GM12872 (cell line): Measurements from ENCODE around the gene KRTAP4-4.

Experiments
- CTCF ChIP-seq: IDR thresholded peaks from 3 replicates; pipeline ENCODE4 v1.5.1; 2011; ENCODE audit warnings: low read depth, mild to moderate bottlenecking, low read length, moderate library complexity; ENCODE audit not compliant: insufficient read depth

Gene KRTAP4-4

GRCh38 chr17:41184480-41184961, 24.0 kb upstream of the KRTAP4-4 start, which contains the start of gene KRTAP4-1:
KRTAP4-1 (minus strand) TSS chr17:41184911; CDS start chr17:41184854, 57 bp downstream.
- no peak for TF ChIP-seq CTCF

DNA sequence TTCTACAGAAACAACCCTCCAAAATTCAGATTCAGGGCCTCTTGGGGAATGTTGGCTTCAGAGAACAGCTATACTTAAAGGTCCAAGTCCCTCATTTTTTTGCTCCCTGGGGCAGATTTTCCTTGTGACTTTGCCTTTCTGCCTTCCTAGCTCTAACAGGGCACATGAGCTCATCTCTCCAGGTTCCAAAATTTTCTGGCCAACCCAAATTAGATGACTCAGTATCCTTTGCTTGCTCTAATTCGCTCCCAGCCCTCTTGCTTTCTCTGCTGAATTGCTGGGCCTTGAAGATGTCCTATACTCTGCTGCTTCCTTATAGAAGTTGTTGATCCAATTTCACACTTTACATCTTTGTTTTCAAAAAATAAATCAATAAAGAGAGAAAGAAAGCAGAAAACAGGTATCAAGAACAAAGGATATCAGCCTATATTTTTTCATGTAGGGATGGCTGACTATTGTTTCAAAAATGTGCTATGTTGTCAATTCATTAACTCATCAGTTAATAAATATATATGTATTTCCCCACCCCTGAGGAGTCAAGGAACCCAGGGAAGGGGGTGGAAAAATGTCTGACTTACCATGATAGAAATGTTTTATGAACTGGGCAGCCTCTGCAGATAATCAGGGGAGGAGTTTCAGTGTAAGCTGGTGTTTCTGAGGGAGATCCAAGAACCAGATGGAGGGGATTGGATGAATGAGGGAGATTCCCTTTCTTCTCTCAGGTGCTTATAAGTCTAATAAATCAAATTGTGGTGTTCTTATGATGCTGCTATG, 18.5 kb upstream of the KRTAP4-4 start:
- TF ChIP-seq CTCF: no peak

- TF ChIP-seq CTCF: no peak
Measured at GRCh38 chr17:41178341-41178740, 17.8 kb upstream of the KRTAP4-4 start.

DNA sequence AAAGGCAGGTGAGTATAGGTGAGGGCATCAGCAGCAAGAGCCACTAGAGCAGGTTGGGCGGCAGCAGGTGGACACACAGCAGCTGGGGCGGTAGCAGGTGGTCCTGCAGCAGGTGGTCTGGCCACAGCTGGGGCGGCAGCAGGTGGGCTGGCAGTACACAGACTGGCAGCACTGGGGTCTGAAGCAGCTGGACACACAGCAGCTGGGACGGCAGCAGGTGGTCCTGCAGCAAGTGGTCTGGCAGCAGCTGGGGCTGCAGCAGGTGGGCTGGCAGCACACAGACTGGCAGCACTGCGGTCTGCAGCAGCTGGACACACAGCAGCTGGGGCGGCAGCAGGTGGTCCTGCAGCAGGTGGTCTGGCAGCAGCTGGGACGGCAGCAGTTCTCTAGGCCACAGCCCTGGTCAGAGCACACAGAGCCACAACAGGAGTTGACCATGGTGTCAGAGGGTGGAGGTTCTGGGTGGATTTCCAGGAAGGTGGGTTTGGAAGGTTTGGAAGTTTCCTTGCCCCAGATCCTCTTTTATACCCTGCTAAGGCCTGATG, 17.3 kb upstream of the KRTAP4-4 start, which contains the start of gene KRTAP4-2:
Gene KRTAP4-2, minus strand, starts transcription at position 495 of the 545 bp plus-strand sequence. Its CDS starts 57 bp downstream, at position 438.
- TF ChIP-seq CTCF: no peak

DNA sequence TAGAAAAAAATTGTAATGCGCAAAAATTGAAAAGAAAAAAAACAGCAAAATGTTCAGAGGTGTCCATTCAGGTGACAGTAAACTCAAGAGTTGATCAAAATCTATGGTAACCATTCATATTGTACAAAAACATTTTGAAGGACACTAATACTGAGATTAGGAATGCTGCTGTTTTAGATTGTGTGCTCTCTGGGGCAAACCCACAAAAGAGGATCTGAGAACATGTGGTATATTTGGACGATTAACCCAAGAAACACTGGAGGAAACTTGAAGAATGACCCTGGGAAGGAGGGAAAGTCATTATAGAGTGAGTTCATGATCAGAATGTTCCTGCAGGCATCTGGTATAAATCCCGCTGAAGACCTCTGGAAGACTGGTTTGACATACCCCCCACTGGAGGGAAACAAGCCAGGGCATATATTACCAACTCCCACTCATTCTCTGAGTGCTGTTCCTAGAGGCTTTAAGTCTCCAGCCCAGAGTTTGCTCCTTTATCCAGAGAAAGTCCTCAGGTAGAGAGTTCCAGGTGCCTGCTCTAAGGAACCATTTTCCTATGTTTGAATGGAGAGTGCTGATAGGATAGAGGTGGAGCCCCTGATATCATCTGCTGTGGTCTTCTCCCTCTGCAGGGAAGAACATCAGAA, 16.3 kb upstream of the KRTAP4-4 start:
- TF ChIP-seq CTCF: no peak

DNA sequence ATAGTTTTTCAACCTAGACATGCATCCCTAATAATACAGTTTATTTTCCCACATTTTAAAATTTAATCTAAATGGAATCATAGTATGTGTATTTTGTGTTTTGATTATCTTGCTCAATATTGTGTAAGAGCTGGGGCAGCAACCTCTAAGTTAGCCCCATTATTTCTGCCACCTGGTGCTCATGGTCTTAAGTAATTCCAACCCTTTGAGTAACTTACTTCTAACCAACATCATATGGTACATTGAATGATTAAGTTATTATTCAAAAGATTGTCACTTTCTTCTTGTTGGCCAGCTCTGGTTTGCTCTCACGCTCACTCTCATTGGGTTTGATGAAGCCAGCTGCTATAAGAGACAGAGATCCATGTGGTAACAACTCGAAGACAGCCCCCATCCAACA, 11.3 kb upstream of the KRTAP4-4 start:
- TF ChIP-seq CTCF: no peak

GRCh38 chr17:41168121-41168520, 7.6 kb upstream of the KRTAP4-4 start, which contains the start of gene KRTAP4-3:
KRTAP4-3 (minus strand) TSS chr17:41168221; CDS start chr17:41168172, 49 bp downstream.
- no peak for TF ChIP-seq CTCF
